Fibroblast of lung (primary cell): ENCODE results near the gene CDC5L.

Experiments
- EZH2 ChIP-seq: IDR thresholded peaks from 2 replicates; pipeline ENCODE4 v1.5.1; 2012; ENCODE audit warnings: low read length, control low read depth, mild to moderate bottlenecking; ENCODE audit errors: missing control alignments
- TF ChIP-seq, protein P1 (sequence below), 2 donors: IDR thresholded peaks in 1 of 2; conservative IDR thresholded peaks in 1 of 2; 1 replicate in 1 of 2; 2 replicates in 1 of 2; pipeline ENCODE4 v1.5.1; 2011 to 2012; ENCODE audit warnings: low read length in 2 of 2, control low read depth in 1 of 2, inconsistent platforms in 1 of 2, low read depth in 1 of 2, mild to moderate bottlenecking in 1 of 2

DNA sequence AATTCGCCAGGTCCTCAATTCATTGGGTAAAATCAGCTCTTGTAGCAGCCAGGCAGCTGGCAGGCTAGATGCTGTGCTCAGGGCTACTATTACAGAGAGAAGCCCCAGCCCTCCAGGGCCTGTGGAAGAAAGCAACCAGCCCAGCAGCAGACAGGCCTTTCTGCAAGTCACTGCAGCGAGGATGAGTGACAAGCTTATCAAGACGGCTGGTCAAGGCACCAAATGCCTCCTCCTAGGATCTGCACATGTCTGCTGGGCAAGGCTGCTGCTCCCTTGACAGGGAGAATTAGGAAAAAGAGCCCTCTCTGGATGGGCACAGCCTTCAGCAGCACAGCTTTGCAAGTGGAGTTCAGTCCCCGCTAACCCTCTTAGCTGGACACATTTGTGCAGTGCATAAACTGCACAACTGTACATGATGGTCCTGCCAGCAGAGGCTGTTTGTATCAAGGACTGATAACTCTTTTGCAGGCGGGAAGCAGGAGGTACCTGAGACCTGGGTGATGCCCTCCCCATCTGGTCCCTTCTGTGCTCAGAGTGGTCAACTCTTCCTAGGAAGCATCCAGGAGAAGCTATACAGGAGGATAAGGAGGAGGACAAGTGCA lies 89.9 kb downstream of the CDC5L start:
- TF ChIP-seq, protein P1, sequence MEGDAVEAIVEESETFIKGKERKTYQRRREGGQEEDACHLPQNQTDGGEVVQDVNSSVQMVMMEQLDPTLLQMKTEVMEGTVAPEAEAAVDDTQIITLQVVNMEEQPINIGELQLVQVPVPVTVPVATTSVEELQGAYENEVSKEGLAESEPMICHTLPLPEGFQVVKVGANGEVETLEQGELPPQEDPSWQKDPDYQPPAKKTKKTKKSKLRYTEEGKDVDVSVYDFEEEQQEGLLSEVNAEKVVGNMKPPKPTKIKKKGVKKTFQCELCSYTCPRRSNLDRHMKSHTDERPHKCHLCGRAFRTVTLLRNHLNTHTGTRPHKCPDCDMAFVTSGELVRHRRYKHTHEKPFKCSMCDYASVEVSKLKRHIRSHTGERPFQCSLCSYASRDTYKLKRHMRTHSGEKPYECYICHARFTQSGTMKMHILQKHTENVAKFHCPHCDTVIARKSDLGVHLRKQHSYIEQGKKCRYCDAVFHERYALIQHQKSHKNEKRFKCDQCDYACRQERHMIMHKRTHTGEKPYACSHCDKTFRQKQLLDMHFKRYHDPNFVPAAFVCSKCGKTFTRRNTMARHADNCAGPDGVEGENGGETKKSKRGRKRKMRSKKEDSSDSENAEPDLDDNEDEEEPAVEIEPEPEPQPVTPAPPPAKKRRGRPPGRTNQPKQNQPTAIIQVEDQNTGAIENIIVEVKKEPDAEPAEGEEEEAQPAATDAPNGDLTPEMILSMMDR (conservative IDR thresholded peaks at IDR 0.05 in 1 of 2, IDR thresholded peaks at IDR 0.05 in 1 of 2; ENCODE audit: low read depth in 1 of 2, low read length in 2 of 2), result no peak
- TF ChIP-seq EZH2, result no peak
